ENCODE measurements around the gene NKAIN1. TPM values are rescaled to one million over a fixed set of nuclear protein-coding genes. Genes with fewer than 3 reads are reported as not detected.

NKAIN1 gene
- total and polyA plus RNA-seq, 2 of the 13 experiments (the other 11 are each of a cell fraction or from before 2014, with no cell fraction given): 0.29 to 0.40 TPM

GRCh38 chr1:31201931-31202360 is 37.7 kb downstream of the NKAIN1 start:
- CTCF ChIA-PET (ENCODE audit: low intra/inter-chr PET ratio, low total read pairs): no interaction called here
- Histone ChIP-seq H3K9me3 (ENCODE audit: low read length) (no peaks in the 10 kb centered on the region), H3K27ac (ENCODE audit: extremely low read length, insufficient read depth, low read length) (no peak overlapping the region), H3K79me2 (ENCODE audit: insufficient read depth, low read length) (no peaks in the 10 kb centered on the region), H3K4me2 (ENCODE audit: low read depth, low read length) (no peak overlapping the region), H3K4me1 (ENCODE audit: insufficient read depth, low read length) (no peaks in the 10 kb centered on the region), H3K9ac (ENCODE audit: insufficient read depth, low read depth, low read length) (no peak overlapping the region), H3K4me3 (replicated peaks in 1 of 3; ENCODE audit: insufficient read depth in 1 of 3, low read depth in 2 of 3, low read length in 3 of 3) (no peak overlapping the region), H4K20me1 (ENCODE audit: insufficient read depth, low read length) (no peaks in the 10 kb centered on the region), H3K36me3 (replicated peaks in 1 of 2; ENCODE audit: control insufficient read depth in 1 of 2, insufficient read depth in 2 of 2, low read length in 2 of 2) (no peaks in the 10 kb centered on the region), H3K27me3 (ENCODE audit: control insufficient read depth in 1 of 2, insufficient read depth in 2 of 2, low read length in 2 of 2) (peaks cover 0 to 3% of the 10 kb centered on the region in 2 experiments; a peak in 1 of 5 replicates), H2AFZ (ENCODE audit: low read length) (no peak overlapping the region)
- BruUV-seq (replicated peaks): no TSS peak
- TF ChIP-seq, protein P1, sequence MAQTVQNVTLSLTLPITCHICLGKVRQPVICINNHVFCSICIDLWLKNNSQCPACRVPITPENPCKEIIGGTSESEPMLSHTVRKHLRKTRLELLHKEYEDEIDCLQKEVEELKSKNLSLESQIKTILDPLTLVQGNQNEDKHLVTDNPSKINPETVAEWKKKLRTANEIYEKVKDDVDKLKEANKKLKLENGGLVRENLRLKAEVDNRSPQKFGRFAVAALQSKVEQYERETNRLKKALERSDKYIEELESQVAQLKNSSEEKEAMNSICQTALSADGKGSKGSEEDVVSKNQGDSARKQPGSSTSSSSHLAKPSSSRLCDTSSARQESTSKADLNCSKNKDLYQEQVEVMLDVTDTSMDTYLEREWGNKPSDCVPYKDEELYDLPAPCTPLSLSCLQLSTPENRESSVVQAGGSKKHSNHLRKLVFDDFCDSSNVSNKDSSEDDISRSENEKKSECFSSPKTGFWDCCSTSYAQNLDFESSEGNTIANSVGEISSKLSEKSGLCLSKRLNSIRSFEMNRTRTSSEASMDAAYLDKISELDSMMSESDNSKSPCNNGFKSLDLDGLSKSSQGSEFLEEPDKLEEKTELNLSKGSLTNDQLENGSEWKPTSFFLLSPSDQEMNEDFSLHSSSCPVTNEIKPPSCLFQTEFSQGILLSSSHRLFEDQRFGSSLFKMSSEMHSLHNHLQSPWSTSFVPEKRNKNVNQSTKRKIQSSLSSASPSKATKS (CRISPR knock-in tag; IDR thresholded peaks at IDR 0.05): no peak
- intact Hi-C loops (cut with micrococcal nuclease; ENCODE audit: unreplicated experiment) (no loop called here), in situ Hi-C loops (cut with HindIII; ENCODE audit: extremely low pct_ligation_motif_present, low pct_unique_long_range_greater_than_20kb) (no loop called here)
- DNase-seq (ENCODE audit: low spot score) (no peak), ATAC-seq (no peak), FAIRE-seq (no peak)
- POLR2A ChIA-PET: no interaction called here
- 59% methylated on average over 5 of the region's 5 CpGs for WGBS (ENCODE audit: low lambda C conversion rate)

GRCh38 chr1:31199949-31200348 is 39.7 kb downstream of the NKAIN1 start:
- Histone ChIP-seq H3K9me3 (ENCODE audit: low read length) (no peaks in the 10 kb centered on the region), H3K9ac (ENCODE audit: insufficient read depth, low read depth, low read length) (no peak overlapping the region), H3K27me3 (ENCODE audit: control insufficient read depth in 1 of 2, insufficient read depth in 2 of 2, low read length in 2 of 2) (peaks cover 0 to 3% of the 10 kb centered on the region in 2 experiments; a peak in 1 of 5 replicates), H3K27ac (ENCODE audit: extremely low read length, insufficient read depth, low read length) (no peak overlapping the region), H2AFZ (ENCODE audit: low read length) (no peak overlapping the region), H3K79me2 (ENCODE audit: insufficient read depth, low read length) (no peaks in the 10 kb centered on the region), H3K4me1 (ENCODE audit: insufficient read depth, low read length) (no peaks in the 10 kb centered on the region), H3K4me2 (ENCODE audit: low read depth, low read length) (no peak overlapping the region), H4K20me1 (ENCODE audit: insufficient read depth, low read length) (no peaks in the 10 kb centered on the region), H3K4me3 (replicated peaks in 1 of 3; ENCODE audit: insufficient read depth in 1 of 3, low read depth in 2 of 3, low read length in 3 of 3) (no peak overlapping the region), H3K36me3 (replicated peaks in 1 of 2; ENCODE audit: control insufficient read depth in 1 of 2, insufficient read depth in 2 of 2, low read length in 2 of 2) (no peaks in the 10 kb centered on the region)
- in situ Hi-C loops (cut with HindIII; ENCODE audit: extremely low pct_ligation_motif_present, low pct_unique_long_range_greater_than_20kb) (no loop called here), intact Hi-C loops (cut with micrococcal nuclease; ENCODE audit: unreplicated experiment) (no loop called here)
- no peak for FAIRE-seq
- ATAC-seq: no peak
- WGBS (ENCODE audit: low lambda C conversion rate): 49% methylated on average over 22 of the region's 22 CpGs
- TF ChIP-seq, protein P1 (CRISPR knock-in tag; IDR thresholded peaks at IDR 0.05): no peak
- TF ChIP-seq ZNF562 (CRISPR knock-in tag; IDR thresholded peaks at IDR 0.05; ENCODE audit: borderline replicate concordance): no peak
- no peak for TF ChIP-seq SP1 (IDR thresholded peaks at IDR 0.05)
- TF ChIP-seq SP1 (CRISPR knock-in tag; IDR thresholded peaks at IDR 0.05): no peak
- TF ChIP-seq XBP1 (CRISPR knock-in tag; IDR thresholded peaks at IDR 0.05): no peak
- TF ChIP-seq ZNF101 (CRISPR knock-in tag; IDR thresholded peaks at IDR 0.05; ENCODE audit: borderline replicate concordance, low read depth): no peak
- no peak for TF ChIP-seq ZMAT3 (CRISPR knock-in tag; conservative IDR thresholded peaks at IDR 0.05)
- no peak for TF ChIP-seq IKZF1 (IDR thresholded peaks at IDR 0.05)
- no peak for TF ChIP-seq DNMT3B (CRISPR knock-in tag; conservative IDR thresholded peaks at IDR 0.05)
- CTCF ChIA-PET (ENCODE audit: low intra/inter-chr PET ratio, low total read pairs): no interaction called here
- DNase-seq (ENCODE audit: low spot score): no peak
- POLR2A ChIA-PET: no interaction called here
- no TSS peak for BruUV-seq (replicated peaks)

All from HepG2 (cell line).